Immature natural killer cell (primary cell): ENCODE measurements around the gene INHA. TPM values are rescaled to one million over a fixed set of nuclear protein-coding genes. Genes with fewer than 3 reads are reported as not detected.

Experiments used
- DNase-seq, 3 donors: peaks; one replicate each; pipeline ENCODE4 v3.0.0; 2022; ENCODE audit warnings: mixed read lengths in 1 of 3
- H3K27ac Mint-ChIP-seq, 6 donors: one replicate each; pipeline ENCODE4 v1.8.0; 2020; ENCODE audit warnings: mixed read lengths in 6 of 6, mild to moderate bottlenecking in 5 of 6, inconsistent platforms in 4 of 6, moderate library complexity in 3 of 6
- H3K27me3 Mint-ChIP-seq, 3 donors: one replicate each; pipeline ENCODE4 v1.8.0; 2020 to 2021; ENCODE audit warnings: low read depth in 3 of 3, mild to moderate bottlenecking in 3 of 3, mixed read lengths in 3 of 3, moderate library complexity in 3 of 3, inconsistent platforms in 1 of 3
- H3K36me3 Mint-ChIP-seq, 3 donors: one replicate each; pipeline ENCODE4 v1.8.0; 2020; ENCODE audit warnings: mixed read lengths in 3 of 3, inconsistent platforms in 2 of 3, mild to moderate bottlenecking in 2 of 3
- H3K4me1 Mint-ChIP-seq, 2 donors: one replicate each; pipeline ENCODE4 v1.8.0; 2020; ENCODE audit warnings: inconsistent platforms in 2 of 2, mild to moderate bottlenecking in 2 of 2, mixed read lengths in 2 of 2, moderate library complexity in 1 of 2
- H3K4me3 Mint-ChIP-seq, 5 donors: one replicate each; pipeline ENCODE4 v1.8.0; 2020; ENCODE audit warnings: mild to moderate bottlenecking in 5 of 5, mixed read lengths in 5 of 5, inconsistent platforms in 3 of 5, moderate library complexity in 3 of 5
- H3K9me3 Mint-ChIP-seq, 6 donors: one replicate each; pipeline ENCODE4 v1.8.0; 2020; ENCODE audit warnings: mild to moderate bottlenecking in 6 of 6, mixed read lengths in 6 of 6, inconsistent platforms in 4 of 6, moderate library complexity in 3 of 6
- polyA plus RNA-seq, 3 donors: library from polyadenylated mRNA; unstranded; fragments of 300-500 nt; fragmentation: Illumina TruSeq; gene quantifications; one replicate each; pipeline ENCODE4 v1.2.3, GENCODE V29; 2021

The INHA gene
- polyA plus RNA-seq, 3 donors from 2014 or later: not detected

DNA sequence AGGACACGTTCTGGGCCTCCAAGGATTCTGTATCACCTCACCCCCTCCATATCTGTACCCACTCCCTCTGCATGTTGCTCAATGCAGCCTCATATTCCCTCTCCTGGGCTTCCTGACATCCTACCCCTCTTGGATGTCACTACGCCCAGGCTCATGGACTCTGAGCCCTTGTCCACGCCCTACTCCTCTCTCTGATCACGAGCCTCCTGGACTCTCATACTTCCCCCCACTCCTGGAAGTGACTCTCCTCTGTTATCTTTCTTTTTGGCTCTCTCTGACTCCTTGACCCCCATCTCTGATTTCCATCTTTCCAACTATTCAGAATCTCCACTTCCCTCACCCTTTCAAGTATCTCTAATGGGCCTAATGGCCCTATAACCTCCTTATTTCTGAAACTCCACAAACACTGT, 26.2 kb upstream of the INHA start:
- DNase-seq: no peak
- Mint-ChIP-seq H3K4me3 (peak overlapping the region in 3 of 5 donors; percentile 0 to 19 (median 18)), H3K27ac (no peak overlapping the region), H3K9me3 (no peaks in the 10 kb centered on the region), H3K4me1 (peaks cover 25 to 32% of the 10 kb centered on the region in 2 donors), H3K36me3 (no peaks in the 10 kb centered on the region), H3K27me3 (peaks cover 7 to 12% (median 7%) of the 10 kb centered on the region in 3 donors)

DNA sequence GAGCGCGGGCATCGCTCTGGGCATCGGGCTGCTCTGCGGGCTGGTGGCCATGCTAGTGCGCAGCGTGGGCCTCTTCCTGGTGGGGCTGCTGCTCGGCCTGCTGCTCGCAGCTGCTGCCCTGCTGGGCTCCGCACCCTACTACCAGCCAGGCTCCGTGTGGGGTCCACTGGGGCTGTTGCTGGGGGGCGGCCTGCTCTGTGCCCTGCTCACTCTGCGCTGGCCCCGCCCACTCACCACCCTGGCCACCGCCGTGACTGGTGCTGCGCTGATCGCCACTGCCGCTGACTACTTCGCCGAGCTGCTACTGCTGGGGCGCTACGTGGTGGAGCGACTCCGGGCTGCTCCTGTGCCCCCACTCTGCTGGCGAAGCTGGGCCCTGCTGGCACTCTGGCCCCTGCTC, 24.5 kb upstream of the INHA start:
- Mint-ChIP-seq H3K4me3 (no peak overlapping the region), H3K27ac (no peak overlapping the region), H3K4me1 (peaks cover 12 to 20% of the 10 kb centered on the region in 2 donors), H3K9me3 (peaks cover 0 to 1% (median 0%) of the 10 kb centered on the region in 6 donors), H3K36me3 (no peaks in the 10 kb centered on the region), H3K27me3 (peaks cover 6 to 12% (median 12%) of the 10 kb centered on the region in 3 donors)
- no peak for DNase-seq

GRCh38 chr2:219548990-219549389, 23.1 kb upstream of the INHA start:
- peaks cover 14 to 24% of the 10 kb centered on the region in 2 donors for H3K4me1 Mint-ChIP-seq
- H3K27ac Mint-ChIP-seq: no peak overlapping the region
- peaks cover 6 to 18% (median 12%) of the 10 kb centered on the region in 3 donors for H3K27me3 Mint-ChIP-seq
- H3K36me3 Mint-ChIP-seq: no peaks in the 10 kb centered on the region
- no peak overlapping the region for H3K4me3 Mint-ChIP-seq
- DNase-seq: no peak
- H3K9me3 Mint-ChIP-seq: peaks cover 0 to 1% (median 0%) of the 10 kb centered on the region in 6 donors

DNA sequence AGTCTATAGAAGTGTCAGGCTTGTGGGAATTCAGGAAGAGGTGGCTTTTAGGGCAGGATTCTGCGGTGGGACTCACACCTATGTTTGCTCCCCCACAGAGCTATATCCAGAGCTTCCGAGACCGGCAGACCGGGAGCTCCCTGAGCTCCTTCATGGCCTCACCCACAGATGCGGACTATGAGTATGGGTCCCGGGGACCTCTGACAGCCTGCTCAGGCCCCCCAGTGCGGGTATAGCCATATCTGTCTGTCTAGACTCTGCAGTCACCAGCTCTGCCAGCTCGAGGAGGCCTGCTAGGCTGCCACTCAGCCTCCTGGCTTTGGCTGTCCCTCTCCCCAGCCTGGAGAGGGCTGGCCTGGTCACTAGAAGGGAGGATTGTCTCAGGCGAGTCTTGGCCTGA, 22.5 kb upstream of the INHA start:
- peaks cover 4 to 20% (median 11%) of the 10 kb centered on the region in 3 donors for H3K27me3 Mint-ChIP-seq
- H3K27ac Mint-ChIP-seq: no peak overlapping the region
- peaks cover 8 to 18% of the 10 kb centered on the region in 2 donors for H3K4me1 Mint-ChIP-seq
- H3K4me3 Mint-ChIP-seq: no peak overlapping the region
- H3K36me3 Mint-ChIP-seq: no peaks in the 10 kb centered on the region
- H3K9me3 Mint-ChIP-seq: peaks cover 0 to 1% (median 0%) of the 10 kb centered on the region in 6 donors
- no peak for DNase-seq

DNA sequence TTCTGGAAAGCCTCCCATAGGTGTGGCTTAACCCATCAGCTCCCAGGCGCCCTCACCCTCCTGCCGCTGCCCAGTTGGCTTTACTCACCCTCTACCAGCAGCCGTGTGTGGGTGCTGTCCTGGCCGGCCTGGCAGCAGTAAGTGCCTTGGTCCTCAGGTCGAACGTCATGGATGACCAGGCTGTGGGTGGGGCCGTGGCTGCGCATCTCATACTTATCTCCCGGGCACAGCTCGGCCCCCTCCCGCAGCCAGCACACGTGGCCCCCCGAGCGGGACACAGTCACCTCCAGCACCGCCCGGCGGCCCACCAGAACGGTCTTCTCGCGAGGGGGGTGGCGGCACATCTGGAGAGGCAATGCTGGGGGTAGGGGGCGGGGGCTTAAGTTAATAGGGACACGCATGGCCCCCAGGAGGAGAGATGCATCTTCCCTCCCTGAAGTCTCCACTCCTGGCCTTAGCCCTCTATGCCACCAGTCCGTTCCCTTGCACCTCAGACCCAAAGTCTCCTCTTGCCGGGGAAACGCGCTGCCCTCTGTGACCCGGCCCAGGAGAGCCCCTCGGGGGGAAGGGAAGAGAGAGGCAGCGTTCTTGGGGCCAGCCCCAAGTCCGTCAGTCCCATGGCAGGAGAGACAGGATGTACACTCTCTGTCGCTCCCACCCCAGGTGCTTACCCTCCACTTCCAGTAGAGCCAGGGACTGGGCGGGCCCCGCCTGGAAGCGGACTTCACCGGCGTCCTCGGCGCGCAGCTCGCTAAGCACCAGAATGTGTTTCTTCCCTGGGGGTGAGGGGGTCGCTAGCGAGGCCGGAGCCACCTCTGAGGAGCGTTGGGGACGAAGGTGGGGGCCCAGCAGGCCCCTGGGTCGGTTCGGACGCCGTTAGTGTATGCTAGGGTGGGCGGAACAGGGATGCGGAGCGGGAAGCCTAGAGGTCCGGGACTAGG, 20.4 kb upstream of the INHA start:
- peaks cover 4 to 13% of the 10 kb centered on the region in 2 donors for H3K4me1 Mint-ChIP-seq
- H3K36me3 Mint-ChIP-seq: no peaks in the 10 kb centered on the region
- H3K27me3 Mint-ChIP-seq: peaks cover 3 to 23% (median 11%) of the 10 kb centered on the region in 3 donors
- peak overlapping the region; percentile 59 to 77 (median 64) for H3K4me3 Mint-ChIP-seq
- H3K27ac Mint-ChIP-seq: peak overlapping the region in 1 of 6 donors; percentile 28
- peak in 1 of 3 donors; percentile 19 for DNase-seq
- H3K9me3 Mint-ChIP-seq: peaks cover 0 to 1% (median 0%) of the 10 kb centered on the region in 6 donors

- Mint-ChIP-seq H3K36me3 (no peaks in the 10 kb centered on the region), H3K4me3 (peak overlapping the region; percentile 59 to 77 (median 64)), H3K9me3 (peaks cover 0 to 1% (median 0%) of the 10 kb centered on the region in 6 donors), H3K27me3 (peaks cover 3 to 20% (median 11%) of the 10 kb centered on the region in 3 donors), H3K27ac (no peak overlapping the region), H3K4me1 (peaks cover 4 to 13% of the 10 kb centered on the region in 2 donors)
- DNase-seq: peak; percentile 84 to 86 (median 85)
These were observed 19.5 kb upstream of the INHA start for GRCh38 chr2:219552382-219553167.

- H3K4me1 Mint-ChIP-seq: peaks cover 4 to 13% of the 10 kb centered on the region in 2 donors
- peaks cover 3 to 20% (median 8%) of the 10 kb centered on the region in 3 donors for H3K27me3 Mint-ChIP-seq
- peak overlapping the region; percentile 55 to 70 (median 63) for H3K4me3 Mint-ChIP-seq
- no peak overlapping the region for H3K27ac Mint-ChIP-seq
- H3K9me3 Mint-ChIP-seq: peaks cover 0 to 1% (median 0%) of the 10 kb centered on the region in 6 donors
- H3K36me3 Mint-ChIP-seq: no peaks in the 10 kb centered on the region
- no peak for DNase-seq
These were observed 19.0 kb upstream of the INHA start for GRCh38 chr2:219553168-219553417.

- H3K4me3 Mint-ChIP-seq: peak overlapping the region; percentile 55 to 70 (median 63)
- no peak overlapping the region for H3K27ac Mint-ChIP-seq
- peaks cover 0 to 1% (median 0%) of the 10 kb centered on the region in 6 donors for H3K9me3 Mint-ChIP-seq
- no peak for DNase-seq
- H3K27me3 Mint-ChIP-seq: peaks cover 3 to 20% (median 10%) of the 10 kb centered on the region in 3 donors
- H3K4me1 Mint-ChIP-seq: peaks cover 4 to 13% of the 10 kb centered on the region in 2 donors
- H3K36me3 Mint-ChIP-seq: no peaks in the 10 kb centered on the region
These were observed 18.6 kb upstream of the INHA start for GRCh38 chr2:219553463-219553963.

GRCh38 chr2:219554350-219554749, 17.8 kb upstream of the INHA start:
- no peaks in the 10 kb centered on the region for H3K36me3 Mint-ChIP-seq
- H3K9me3 Mint-ChIP-seq: peaks cover 0 to 3% (median 0%) of the 10 kb centered on the region in 6 donors
- H3K4me3 Mint-ChIP-seq: peak overlapping the region in 1 of 5 donors; percentile 63
- H3K27ac Mint-ChIP-seq: no peak overlapping the region
- H3K4me1 Mint-ChIP-seq: peaks cover 4 to 13% of the 10 kb centered on the region in 2 donors
- H3K27me3 Mint-ChIP-seq: peaks cover 3 to 22% (median 6%) of the 10 kb centered on the region in 3 donors
- no peak for DNase-seq

DNA sequence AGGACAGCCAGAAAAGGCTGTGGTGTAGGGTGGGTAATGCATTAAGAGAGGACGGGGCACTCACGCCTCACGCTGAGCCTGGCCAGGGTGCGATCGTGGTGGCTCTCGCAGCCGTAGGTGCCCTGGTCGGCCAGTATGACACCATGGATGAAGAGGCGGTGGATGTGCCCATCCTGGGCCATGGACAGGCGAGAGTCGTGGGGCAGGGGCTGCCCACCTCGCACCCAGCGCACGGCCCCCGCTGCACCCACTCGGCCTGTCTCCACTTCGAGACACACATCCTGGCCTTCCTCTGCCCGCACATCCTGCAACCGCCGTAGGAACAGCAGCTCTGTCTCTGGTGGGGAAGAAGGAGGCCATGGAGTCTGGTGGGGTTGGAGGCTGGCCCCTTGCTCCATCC, 16.2 kb upstream of the INHA start:
- no peak overlapping the region for H3K4me3 Mint-ChIP-seq
- H3K27ac Mint-ChIP-seq: no peak overlapping the region
- no peaks in the 10 kb centered on the region for H3K36me3 Mint-ChIP-seq
- H3K9me3 Mint-ChIP-seq: peaks cover 0 to 4% (median 0%) of the 10 kb centered on the region in 6 donors
- peaks cover under 1 to 22% (median 4%) of the 10 kb centered on the region in 3 donors for H3K27me3 Mint-ChIP-seq
- H3K4me1 Mint-ChIP-seq: peaks cover 4 to 11% of the 10 kb centered on the region in 2 donors
- DNase-seq: no peak

DNA sequence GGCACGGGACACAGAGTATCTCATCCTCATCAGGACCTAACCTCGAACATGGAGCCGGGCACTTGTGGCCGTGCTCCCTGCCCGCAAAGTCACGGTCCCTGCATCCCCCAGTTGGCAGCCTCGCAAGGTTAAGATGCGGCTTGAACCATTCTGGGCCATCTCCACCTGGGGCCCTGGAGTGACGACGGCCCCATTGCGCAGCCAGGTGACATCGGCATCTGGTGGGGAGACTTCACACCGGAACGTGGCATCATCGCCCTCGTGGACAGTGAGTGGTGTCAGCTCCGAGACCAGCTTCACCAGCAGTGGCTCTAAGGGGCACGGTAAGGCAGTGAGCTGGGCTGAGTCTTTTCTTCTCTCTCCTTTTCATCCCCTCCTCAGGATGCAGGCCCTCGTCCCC, 15.7 kb upstream of the INHA start:
- Mint-ChIP-seq H3K4me3 (no peak overlapping the region), H3K36me3 (no peaks in the 10 kb centered on the region), H3K9me3 (peaks cover 0 to 4% (median 0%) of the 10 kb centered on the region in 6 donors), H3K27me3 (peaks cover 0 to 21% (median 4%) of the 10 kb centered on the region in 3 donors), H3K4me1 (peaks cover 4 to 8% of the 10 kb centered on the region in 2 donors), H3K27ac (no peak overlapping the region)
- no peak for DNase-seq

DNA sequence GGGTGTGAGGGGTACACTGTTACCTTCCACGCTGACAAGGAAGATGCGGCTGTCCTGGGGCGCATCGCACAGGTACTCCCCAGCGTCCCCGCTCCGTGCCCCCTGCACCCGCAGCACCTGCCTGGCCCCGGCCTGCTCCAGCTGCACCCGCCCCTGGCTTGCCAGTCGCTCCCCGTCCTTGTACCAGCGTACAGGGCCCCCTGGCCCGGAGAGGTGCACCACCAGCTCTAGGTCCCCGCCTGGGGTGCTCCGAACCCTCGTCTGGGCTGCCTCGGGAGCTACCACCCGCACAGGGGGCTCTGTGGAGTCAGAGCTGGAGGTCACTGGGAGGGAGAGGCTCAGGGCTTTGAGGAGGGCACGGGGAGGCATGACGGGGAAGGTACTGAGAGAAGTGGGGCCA, 14.8 kb upstream of the INHA start:
- H3K4me3 Mint-ChIP-seq: no peak overlapping the region

More for the DNA sequence above, 14.8 kb upstream of the INHA start:
- Mint-ChIP-seq H3K36me3 (no peaks in the 10 kb centered on the region), H3K4me1 (peaks cover 4 to 8% of the 10 kb centered on the region in 2 donors), H3K27me3 (peaks cover 0 to 17% (median 4%) of the 10 kb centered on the region in 3 donors), H3K9me3 (peaks cover 0 to 2% (median 0%) of the 10 kb centered on the region in 6 donors), H3K27ac (no peak overlapping the region)
- DNase-seq: no peak
